Upper lobe of left lung (tissue), 4 donors: Measurements from ENCODE around the gene CRYBG2.

ENCODE experiments used
- CTCF ChIP-seq, 6 experiments: fragments of 450-650 bp in 4 of 6; fragments of 200-600 bp in 2 of 6; sonication (generic) in 2 of 6; IDR thresholded peaks; one replicate each; pipeline ENCODE4 v1.5.1; 2016 to 2019; ENCODE audit warnings: antibody characterized with exemption in 6 of 6
- POLR2A ChIP-seq, 4 donors: fragments of 450-650 bp; IDR thresholded peaks; one replicate each; pipeline ENCODE4 v1.5.1; 2016 to 2017; ENCODE audit warnings: antibody characterized with exemption in 4 of 4, mild to moderate bottlenecking in 2 of 4

DNA sequence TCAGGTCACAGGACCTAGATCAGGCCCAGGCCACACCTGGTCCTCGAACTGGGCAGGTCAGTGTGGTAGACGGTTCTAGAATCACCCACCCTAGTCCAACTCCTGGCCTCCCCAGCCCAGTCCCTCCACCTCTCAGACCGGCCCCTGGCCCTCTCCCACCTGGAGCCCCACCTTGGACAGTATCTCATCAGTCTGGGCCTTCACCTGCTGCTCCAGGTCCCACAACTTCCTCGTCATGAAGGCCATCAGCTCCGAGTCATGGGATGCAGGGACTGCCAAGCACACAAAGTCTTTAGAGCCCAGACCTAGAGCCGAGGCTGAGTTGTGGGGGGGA lies 56.2 kb downstream of the CRYBG2 start:
- no peak for TF ChIP-seq POLR2A (IDR thresholded peaks at IDR 0.05)
- no peak for TF ChIP-seq CTCF (IDR thresholded peaks at IDR 0.05)
